ENCODE measurements around the gene BSCL2. TPM values are rescaled to one million over a fixed set of nuclear protein-coding genes. Genes with fewer than 3 reads are reported as not detected.
A peak's percentile ranks its signal among the peaks of the same experiment; 100 is the strongest.

BSCL2 gene
- total RNA-seq, 1 experiment from 2014 or later = 77.4 TPM

GRCh38 chr11:62752994-62753735, 45.9 kb upstream of the BSCL2 start:
- H2AK5ac ChIP-seq (ENCODE audit: insufficient read length, low read length) = no peak overlapping the region
- peaks cover 21% of the 10 kb centered on the region; the same call in 1 of the 2 replicates for H3K79me2 ChIP-seq (ENCODE audit: insufficient read depth, low read length)
- no peaks in the 10 kb centered on the region for H4K20me1 ChIP-seq (ENCODE audit: control insufficient read depth, insufficient read depth, insufficient read length)
- H3K27ac ChIP-seq (ENCODE audit: insufficient read length, low read depth, low read length) = no peak overlapping the region
- H2BK5ac ChIP-seq (ENCODE audit: insufficient read length, low read length) = no peak overlapping the region
- no peak overlapping the region for H3T11ph ChIP-seq (ENCODE audit: low read length)
- H3K56ac ChIP-seq (ENCODE audit: insufficient read length, low read depth, low read length) = no peak overlapping the region
- H3K4me2 ChIP-seq (ENCODE audit: insufficient read depth, insufficient read length, low read length) = peak overlapping the region; percentile 45
- H4K5ac ChIP-seq (ENCODE audit: insufficient read length, low read depth, low read length) = no peak overlapping the region
- H3K9ac ChIP-seq (ENCODE audit: extremely low read depth, insufficient read length, low read length) = no peak overlapping the region
- no peak overlapping the region for H3K18ac ChIP-seq (ENCODE audit: insufficient read length, low read depth, low read length)
- H2BK12ac ChIP-seq (ENCODE audit: insufficient read length, low read depth, low read length) = no peak overlapping the region
- no peak overlapping the region for H2BK120ac ChIP-seq (ENCODE audit: low read depth, low read length, poor library complexity, severe bottlenecking)
- H3K23ac ChIP-seq (ENCODE audit: insufficient read length, low read depth, low read length) = no peak overlapping the region
- no peak for DNase-seq
- H3K14ac ChIP-seq (ENCODE audit: insufficient read depth, low read length) = no peak overlapping the region
- peak overlapping the region; percentile 97 to 99 for H3K4me3 Mint-ChIP-seq
- H3K4me1 Mint-ChIP-seq = peaks cover 21 to 30% of the 10 kb centered on the region in 2 experiments
- peaks cover 3% of the 10 kb centered on the region for H3K23me2 ChIP-seq (ENCODE audit: insufficient read length, low read depth, low read length, poor library complexity, severe bottlenecking)
- H3K4me1 ChIP-seq (ENCODE audit: insufficient read depth, low read length) = no peaks in the 10 kb centered on the region
- no peaks in the 10 kb centered on the region for H3K9me3 Mint-ChIP-seq
- peak overlapping the region in 2 of 3 experiments; percentile 99; a peak in 4 of 7 replicates for H3K27ac Mint-ChIP-seq
- no peak overlapping the region for H4K91ac ChIP-seq (ENCODE audit: insufficient read length, low read depth, low read length)
- no CpG with 5 or more reads among the region's 15 CpGs for WGBS (ENCODE audit: extremely low coverage, insufficient read length, low lambda C conversion rate)
- H2BK20ac ChIP-seq (ENCODE audit: low read depth, low read length, poor library complexity, severe bottlenecking) = no peak overlapping the region
- H3K79me1 ChIP-seq (ENCODE audit: insufficient read depth, low read depth, low read length, poor library complexity, severe bottlenecking) = peaks cover 12% of the 10 kb centered on the region
- H3K4ac ChIP-seq (ENCODE audit: low read depth, low read length) = no peak overlapping the region
- H2AFZ ChIP-seq (ENCODE audit: low read length) = no peak overlapping the region
- H3K9me3 ChIP-seq (ENCODE audit: control insufficient read depth, low read depth, low read length) = no peaks in the 10 kb centered on the region
- no peaks in the 10 kb centered on the region for H3K27me3 Mint-ChIP-seq (ENCODE audit: low read depth)
- H4K8ac ChIP-seq (replicated peaks; ENCODE audit: insufficient read length, low read depth, low read length) = no peak overlapping the region
- TF ChIP-seq CTCF (conservative IDR thresholded peaks at IDR 0.05) = no peak
- H3K27me3 ChIP-seq (ENCODE audit: insufficient read depth, low read length) = no peaks in the 10 kb centered on the region
- peaks cover 30 to 44% (median 33%) of the 10 kb centered on the region in 3 experiments for H3K36me3 Mint-ChIP-seq (ENCODE audit: insufficient read depth in 1 of 3, low read depth in 3 of 3)
- H2BK15ac ChIP-seq (ENCODE audit: low read depth, low read length) = no peak overlapping the region
